HG03571 (cell line): ENCODE measurements around the gene KIF11.

Experiments
- ATAC-seq: cut with Tn5 transposase; IDR thresholded peaks from one replicate; pipeline ENCODE4 v1.9.1; 2021; ENCODE audit not compliant: unreplicated experiment

The KIF11 gene

DNA sequence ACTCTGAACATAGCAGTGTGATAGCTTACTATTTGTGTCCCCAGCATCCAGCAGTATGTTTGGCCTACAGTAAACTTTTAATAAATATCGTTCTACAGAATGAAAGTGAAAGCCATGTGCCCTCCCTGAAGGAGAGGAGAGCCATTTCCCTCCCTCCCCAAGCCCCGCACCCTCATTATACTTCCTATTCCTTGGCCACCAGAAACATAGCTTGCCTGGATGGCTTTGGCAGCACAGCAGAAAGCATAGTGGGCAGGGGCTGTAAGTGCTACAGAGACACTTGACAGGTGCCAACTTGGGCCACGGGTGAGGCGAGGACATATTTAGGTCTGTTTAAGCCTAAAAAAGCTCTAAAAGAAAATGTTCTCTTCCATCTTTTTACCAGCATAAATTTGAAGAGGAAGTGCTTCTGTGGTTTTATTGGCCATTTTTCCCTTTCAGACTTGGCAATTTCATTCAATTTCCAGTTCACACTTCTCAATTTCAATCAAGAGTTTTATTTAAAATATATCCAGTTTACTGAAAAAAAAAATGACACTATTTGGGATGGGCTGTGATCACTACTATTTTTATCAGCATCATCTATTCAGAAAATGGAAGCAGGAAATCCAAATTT lies 109.5 kb downstream of the KIF11 start:
- ATAC-seq: no peak
